HG02678 (cell line): ENCODE data around the gene U2AF1L4.
A peak's percentile ranks its signal among the peaks of the same experiment; 100 is the strongest.

Source experiments
- ATAC-seq: cut with Tn5 transposase; IDR thresholded peaks from one replicate; pipeline ENCODE4 v1.9.1; 2021; ENCODE audit warnings: mild to moderate bottlenecking, moderate library complexity; ENCODE audit not compliant: unreplicated experiment

U2AF1L4 gene

DNA sequence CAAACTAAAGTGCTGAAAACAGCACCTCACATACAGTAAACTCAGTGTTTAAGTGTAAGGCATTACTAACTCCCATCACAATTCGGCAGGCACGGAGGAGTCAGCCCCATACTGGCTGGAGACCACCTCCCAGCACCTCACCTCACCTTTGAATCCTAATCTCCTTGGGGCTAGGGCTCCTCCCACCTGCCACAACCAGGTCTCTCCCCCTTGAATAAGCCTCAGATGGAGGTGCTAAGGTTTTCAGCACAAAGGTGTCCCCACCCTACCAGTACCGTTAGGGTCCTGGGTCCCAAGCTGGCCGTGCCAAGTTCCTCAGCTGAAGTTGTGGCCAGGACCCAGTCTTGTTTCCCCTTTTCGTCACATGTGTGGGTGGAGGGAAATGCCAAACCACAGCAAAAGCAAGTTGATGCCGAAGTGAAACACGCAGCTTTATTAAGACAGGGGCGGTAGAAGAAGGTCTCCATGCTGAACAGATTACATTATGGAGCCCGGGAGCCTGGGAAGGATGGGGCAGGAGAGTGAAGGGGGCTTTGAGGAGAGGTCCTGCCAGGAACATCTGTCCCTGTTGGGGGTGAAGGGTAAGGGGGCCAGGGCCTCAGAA, 3.0 kb downstream of the U2AF1L4 start, which contains the start of gene IGFLR1:
TSS of gene IGFLR1 (minus strand) at position 332 of the 604 bp plus-strand sequence. CDS start 1,272 bp downstream, outside the sequence.
- ATAC-seq = no peak

DNA sequence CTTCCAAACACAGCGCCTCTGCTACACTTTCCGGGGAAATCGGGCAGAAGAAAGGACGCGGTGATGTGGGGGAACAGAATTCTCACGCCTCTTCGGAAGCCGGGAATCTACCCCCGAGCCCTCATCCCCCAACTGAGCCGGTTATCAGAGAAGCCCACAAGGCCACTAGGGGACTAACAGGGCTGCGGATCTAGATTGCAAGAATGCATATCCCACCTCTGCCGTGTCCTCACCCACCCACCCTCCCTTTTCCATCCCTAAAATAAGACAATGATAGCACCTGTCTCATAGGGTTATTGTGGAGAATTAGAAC, 4.1 kb downstream of the U2AF1L4 start:
- no peak for ATAC-seq

DNA sequence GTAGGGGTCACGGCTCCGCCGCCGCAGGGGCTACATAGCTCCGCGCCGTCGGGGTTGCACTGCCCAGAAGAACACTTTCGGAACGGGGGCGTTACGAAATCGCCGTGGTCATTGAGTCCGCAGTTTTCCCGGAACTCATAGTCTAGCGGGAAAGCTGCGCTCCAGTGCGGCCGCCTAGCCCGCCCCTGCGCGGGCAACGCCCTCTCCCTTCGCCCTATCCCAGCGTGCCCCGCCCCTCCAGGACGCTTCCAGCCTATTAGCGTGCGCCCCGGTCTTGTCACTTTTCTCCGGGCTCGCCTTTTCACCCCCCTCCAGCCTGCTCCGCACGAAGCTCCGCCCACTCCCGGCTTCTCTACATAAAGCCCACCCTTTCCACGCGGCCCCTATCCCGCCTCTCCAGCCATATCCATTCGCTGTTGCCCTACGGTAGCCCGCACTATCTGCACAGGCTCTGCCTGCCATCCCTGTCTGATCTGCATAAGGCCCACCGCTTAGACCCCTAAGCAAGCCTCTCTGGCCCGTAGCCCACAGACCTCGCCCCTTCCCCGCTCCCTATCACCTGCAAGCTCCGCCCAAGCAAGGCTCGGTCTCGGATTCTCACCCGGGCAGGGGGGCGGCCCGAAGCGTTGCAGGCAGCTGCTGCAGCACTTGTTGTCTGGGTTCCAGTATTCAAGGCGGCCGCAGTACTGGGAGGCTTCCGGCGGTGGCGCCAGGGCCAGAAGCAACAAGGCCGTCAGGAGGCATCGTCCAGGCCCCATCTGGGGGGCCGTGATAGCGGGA, 4.6 kb downstream of the U2AF1L4 start:
- peak; percentile 64 for ATAC-seq

DNA sequence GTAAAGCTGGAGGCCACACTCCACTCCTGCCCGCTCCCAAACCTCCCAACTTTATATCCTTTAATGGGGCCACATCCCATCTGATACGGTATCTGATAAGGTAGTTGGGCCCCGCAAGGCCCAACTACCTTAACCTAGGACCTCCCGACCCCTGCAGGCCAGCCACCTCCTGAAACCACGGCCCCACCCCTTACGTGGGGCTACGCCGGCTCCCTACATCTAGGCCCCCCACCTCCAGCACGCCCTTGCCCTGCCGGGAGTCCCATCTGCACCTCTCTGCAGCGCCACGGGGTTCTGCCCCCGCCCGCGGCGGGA, 5.2 kb downstream of the U2AF1L4 start:
- ATAC-seq = no peak

DNA sequence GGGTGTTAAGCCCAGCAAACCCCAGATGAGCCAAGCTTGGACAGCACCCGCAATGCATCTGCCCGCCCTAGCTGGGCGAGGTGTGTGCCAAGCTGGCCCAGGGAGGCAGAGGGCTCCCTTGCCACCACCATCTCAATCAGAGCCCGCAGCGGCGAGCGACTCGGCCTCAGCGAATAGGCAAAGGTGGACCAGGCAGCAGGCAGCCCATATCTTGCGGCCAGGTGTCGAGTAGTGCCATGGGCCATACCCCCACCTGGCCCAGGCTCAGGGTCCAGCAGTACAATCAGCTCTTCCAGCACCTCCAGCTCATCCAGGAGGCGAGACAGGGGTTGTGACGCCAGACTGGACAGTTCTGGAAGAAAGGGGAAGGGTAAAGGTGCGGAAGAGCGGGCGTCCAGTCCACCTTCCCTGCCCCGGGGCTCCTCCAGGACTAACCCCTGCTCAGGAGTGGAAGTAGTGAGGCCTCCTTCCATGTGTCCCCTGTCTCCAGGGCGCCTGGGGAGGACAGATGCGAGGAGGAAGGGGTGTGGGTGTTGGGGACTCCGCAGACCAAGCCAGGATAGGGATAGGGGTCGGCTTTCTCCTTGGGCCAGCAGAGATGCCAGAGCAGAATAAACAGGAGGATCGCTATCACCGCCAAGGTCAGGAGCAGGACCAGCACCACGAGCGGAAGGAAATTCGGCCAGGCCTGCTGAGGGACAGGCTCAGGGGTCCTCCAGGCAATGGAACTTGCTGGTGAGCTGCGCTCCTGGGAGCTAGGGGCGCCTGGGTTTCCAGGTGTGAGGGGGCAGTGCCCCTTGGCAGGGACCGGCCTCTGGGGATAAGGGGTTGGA, 5.7 kb downstream of the U2AF1L4 start:
- no peak for ATAC-seq

DNA sequence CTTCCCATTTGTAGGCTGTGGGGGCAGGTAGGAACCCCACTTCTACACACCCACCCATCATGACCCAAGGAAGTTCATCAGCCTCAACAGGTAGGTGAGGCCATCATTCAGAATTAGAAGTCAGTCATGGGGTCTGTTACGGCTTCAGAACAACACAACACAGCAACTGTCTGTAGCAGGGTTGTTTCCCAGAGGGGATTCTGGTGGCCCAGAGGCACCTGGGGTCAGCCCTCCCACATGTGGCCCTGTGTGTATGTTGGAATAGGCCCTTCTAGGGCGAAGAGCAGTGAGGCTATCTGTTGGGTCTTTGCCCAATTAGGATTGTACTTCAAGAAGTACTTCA, 6.4 kb downstream of the U2AF1L4 start:
- no peak for ATAC-seq

DNA sequence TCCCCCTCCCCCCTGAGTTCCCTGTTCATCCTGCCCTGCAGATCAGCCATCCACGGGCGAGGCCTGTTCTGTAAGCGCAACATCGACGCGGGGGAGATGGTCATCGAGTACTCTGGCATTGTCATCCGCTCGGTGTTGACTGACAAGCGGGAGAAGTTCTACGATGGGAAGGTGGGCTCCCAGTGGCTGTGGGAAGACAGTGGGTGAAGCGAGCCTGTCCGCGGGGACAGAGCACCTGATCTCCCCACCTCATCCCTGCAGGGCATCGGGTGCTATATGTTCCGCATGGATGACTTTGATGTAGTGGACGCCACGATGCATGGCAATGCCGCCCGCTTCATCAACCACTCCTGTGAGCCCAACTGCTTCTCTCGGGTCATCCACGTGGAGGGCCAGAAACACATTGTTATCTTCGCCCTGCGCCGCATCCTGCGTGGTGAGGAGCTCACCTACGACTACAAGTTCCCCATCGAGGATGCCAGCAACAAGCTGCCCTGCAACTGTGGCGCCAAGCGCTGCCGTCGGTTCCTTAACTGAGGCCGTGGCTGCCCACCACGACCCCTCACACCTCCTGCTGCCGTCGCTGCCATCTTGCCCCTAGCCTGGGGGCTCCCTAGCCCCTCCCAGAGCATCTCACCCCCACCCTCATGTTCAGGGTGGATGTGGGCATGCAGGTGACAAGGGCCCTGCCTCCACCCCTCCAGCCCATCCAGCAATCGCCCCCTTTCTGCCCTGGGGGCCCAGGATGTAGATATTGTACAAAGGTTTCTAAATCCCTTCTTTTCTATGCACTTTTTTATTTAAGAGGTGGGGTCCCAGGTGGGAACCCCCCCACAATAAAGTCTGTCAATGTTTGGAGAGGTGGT, 7.0 kb downstream of the U2AF1L4 start:
- ATAC-seq = no peak

DNA sequence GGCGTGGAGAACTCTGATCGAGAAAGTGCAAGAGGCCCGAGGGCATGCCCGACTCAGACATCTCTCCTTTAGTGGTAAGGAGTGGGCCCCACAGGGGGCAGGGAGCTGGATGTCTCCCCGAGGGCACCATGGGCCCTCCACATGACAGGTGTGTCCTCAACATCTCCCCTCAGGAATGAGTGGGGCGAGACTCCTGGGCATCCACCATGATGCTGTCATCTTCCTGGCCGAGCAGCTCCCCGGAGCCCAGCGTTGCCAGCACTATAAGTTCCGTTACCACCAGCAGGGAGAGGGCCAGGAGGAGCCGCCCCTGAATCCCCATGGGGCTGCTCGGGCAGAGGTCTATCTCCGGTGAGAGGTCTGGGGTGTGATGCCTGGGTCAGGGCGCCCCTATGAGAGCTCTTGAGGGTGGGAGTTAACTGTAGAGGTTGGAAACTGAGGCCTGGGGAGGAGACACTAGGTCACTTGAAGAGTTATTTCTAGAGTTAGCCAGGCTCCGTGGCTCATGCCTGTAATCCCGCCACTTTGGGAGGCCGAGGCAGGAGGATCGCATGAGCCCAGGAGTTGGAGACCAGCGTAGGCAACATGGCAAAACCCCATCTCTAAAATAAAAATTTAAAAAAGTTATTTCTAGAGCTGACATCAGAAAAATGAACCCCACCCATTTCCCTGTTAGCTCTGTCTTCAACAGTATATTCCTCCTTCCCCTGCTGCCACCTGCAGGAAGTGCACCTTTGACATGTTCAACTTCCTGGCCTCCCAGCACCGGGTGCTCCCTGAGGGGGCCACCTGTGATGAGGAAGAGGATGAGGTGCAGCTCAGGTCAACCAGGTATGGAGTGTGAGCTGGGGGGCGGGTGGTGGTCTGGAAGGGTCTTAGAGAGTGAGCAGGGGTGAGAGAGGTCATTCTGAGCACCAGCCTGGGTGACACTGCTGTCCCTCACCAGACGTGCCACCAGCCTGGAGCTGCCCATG, 8.0 kb downstream of the U2AF1L4 start:
- ATAC-seq = no peak

DNA sequence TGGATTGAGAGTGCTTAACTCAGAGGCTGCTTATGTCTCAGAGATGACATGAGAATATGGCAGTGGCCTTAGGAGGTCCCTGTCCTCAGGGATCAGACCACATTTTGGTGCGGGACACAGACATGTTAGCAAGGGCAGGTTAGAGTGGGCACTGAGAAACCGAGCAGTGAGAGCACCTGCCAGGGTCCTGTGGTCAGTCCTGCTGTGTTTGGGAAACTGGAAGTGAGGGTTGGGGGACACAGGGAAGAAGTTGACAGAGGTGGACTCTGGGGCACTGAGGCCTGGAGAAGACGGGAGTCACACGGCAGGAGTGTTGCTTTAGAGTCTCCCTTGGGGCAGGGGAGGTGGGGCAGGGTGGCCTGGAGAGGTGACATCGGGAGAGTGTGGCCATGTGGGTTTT, 10.3 kb downstream of the U2AF1L4 start:
- no peak for ATAC-seq

DNA sequence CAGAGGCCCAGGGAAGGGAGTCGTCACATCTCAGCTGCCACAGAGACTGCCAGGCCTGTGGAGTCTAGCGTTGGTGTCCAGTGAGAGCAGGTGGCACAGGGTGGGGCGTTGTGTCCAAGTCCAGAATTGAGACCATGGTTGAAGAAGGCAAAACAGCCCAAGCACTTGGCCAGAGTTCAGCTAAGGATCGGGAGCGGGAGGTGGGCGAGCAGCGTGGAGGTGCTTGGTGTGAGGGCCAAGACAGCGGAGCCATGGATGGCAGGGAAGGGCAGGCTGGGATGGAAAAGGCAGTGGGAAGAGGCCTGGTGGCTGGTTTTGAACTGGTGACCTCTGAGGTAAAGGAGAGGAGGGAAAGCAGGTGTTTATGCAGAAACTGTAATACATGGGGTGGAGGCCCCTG, 10.9 kb downstream of the U2AF1L4 start:
- no peak for ATAC-seq

DNA sequence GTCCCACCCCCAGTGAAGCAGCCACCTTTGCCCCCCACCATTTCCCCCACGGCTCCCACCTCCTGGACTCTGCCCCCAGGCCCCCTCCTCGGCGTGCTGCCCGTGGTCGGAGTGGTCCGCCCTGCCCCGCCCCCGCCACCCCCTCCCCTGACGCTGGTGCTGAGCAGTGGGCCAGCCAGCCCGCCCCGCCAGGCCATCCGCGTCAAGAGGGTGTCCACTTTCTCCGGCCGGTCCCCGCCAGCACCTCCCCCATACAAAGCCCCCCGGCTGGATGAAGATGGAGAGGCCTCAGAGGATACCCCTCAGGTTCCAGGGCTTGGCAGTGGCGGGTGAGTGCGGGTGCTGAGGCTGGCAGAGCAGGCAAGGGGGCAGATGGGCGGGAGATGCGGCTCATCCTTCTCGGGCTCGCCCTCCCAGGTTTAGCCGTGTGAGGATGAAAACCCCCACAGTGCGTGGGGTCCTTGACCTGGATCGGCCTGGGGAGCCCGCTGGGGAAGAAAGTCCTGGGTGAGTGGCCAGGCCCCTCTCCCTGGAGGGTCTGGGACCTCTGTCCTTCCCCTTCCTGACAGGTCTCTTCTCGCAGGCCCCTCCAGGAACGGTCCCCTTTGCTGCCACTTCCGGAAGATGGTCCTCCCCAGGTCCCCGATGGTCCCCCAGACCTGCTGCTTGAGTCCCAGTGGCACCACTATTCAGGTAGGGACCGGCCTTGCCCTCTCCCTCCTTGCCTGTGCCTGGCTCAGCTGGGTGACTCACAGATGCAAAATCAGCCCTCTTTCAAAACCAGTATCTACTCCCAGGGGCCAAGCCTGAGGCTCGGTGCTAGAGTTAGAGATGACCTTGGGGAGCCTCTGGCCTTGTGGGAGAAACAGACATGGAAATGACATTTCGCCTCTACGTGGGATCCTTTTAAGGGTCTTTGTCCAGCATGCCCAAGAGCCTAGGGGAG, 11.8 kb downstream of the U2AF1L4 start:
- ATAC-seq = no peak

DNA sequence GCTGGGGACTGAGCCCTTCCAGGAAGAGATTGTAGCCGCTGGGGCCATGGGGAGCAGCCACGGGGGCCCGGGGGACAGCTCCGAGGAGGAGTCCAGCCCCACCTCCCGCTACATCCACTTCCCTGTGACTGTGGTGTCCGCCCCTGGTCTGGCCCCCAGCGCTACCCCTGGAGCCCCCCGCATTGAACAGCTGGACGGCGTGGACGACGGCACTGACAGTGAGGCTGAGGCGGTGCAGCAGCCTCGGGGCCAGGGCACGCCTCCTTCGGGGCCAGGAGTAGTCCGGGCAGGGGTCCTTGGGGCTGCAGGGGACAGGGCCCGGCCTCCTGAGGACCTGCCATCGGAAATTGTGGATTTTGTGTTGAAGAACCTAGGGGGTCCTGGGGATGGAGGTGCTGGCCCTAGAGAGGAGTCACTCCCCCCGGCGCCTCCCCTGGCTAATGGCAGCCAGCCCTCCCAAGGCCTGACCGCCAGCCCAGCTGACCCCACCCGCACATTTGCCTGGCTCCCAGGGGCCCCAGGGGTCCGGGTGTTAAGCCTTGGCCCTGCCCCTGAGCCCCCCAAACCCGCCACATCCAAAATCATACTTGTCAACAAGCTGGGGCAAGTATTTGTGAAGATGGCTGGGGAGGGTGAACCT, 12.6 kb downstream of the U2AF1L4 start:
- no peak for ATAC-seq

DNA sequence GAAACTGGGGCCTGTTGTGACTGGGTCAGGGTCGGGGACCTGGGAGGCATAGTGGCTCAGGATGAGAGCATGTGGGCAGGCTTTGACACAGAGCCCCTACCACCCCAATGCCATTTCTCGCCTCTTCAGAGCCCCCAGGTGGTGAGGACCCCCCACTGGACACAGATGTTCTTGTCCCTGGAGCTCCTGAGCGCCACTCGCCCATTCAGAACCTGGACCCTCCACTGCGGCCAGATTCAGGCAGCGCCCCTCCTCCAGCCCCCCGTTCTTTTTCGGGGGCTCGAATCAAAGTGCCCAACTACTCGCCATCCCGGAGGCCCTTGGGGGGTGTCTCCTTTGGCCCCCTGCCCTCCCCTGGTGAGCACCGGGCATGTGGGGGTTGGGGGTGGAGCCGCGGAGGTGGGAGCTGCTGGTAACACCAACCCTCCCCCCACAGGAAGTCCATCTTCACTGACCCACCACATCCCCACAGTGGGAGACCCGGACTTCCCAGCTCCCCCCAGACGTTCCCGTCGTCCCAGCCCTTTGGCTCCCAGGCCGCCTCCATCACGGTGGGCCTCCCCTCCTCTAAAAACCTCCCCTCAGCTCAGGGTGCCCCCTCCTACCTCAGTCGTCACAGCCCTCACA, 13.3 kb downstream of the U2AF1L4 start:
- ATAC-seq = no peak

DNA sequence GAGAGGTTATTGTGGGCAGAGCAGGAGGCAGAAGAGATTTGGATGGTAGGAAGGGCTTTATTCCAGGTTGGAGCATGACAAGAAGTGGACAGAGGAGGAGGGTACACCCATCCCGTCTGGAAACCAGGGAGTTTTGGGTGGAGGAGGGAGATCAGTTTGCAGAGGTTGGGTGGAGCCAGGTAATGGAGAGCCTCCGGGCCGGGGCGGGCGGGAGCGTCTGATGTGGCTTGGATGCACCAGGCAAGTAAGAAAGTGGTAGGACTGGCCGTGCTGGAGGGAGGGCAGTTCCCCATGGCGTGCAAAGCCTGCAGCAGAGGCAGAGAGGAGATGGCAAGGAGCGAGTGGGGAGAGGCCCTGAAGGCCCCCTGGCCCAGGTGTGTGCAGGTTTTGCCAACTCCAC, 13.9 kb downstream of the U2AF1L4 start:
- ATAC-seq = no peak

DNA sequence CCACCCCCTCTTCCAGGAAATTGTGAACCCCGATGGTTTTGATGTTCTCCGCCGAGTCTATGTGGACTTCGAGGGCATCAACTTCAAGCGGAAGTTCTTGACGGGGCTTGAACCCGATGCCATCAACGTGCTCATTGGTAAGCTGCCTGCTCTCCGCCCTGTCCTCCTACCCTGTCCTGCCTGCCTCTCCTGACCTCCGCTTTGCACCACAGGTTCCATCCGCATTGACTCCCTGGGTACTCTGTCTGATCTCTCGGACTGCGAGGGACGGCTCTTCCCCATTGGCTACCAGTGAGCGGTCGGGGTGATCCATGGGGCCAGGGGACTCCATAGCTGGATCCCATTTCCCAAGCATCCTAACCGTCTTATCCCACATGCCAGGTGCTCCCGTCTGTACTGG, 14.9 kb downstream of the U2AF1L4 start:
- ATAC-seq = no peak

DNA sequence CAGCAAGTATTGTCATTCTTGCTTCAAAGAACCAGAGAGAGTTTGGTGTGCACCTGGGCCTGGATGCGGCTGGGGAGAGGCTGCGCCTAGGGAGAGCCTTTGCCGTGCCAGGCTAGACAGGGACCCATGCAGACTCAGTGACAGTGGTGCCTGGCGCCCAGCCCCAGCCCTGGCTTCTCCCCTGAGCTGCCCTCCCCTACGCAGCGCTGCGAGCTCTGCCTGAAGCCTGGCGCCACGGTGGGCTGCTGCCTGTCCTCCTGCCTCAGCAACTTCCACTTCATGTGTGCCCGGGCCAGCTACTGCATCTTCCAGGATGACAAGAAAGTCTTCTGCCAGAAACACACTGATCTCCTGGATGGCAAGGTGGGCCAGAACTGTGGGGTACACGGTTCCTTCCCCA, 15.5 kb downstream of the U2AF1L4 start:
- no peak for ATAC-seq

DNA sequence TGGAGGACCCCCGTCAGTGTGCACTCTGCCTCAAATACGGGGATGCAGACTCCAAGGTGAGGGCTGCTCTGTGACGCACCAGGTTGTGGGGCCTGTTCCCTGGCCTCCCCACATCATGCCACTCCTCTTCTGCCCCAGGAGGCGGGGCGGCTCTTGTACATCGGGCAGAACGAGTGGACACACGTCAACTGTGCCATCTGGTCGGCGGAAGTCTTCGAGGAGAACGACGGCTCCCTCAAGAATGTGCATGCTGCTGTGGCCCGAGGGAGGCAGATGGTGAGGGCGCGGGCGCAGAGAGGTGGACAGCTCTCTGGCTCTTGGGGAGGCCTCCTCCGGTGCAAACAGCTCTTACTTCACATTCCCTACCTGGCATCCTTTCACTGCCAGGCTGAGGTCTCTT, 16.2 kb downstream of the U2AF1L4 start:
- ATAC-seq = no peak
